ENCODE data around the gene TXNDC5.
"Not testable (repeated sequence)": the region's sequence is repeated elsewhere in the genome, so short reads cannot be mapped to it uniquely, and the experiment has no call there.

The TXNDC5 gene

GRCh38 chr6:7894262-7895124, 16.1 kb downstream of the TXNDC5 start:
- no peak for DNase-seq (ENCODE audit: low read depth)

GRCh38 chr6:7893342-7893741, 17.2 kb downstream of the TXNDC5 start:
- no peak for DNase-seq (ENCODE audit: low read depth)

- not testable (repeated sequence) for DNase-seq (ENCODE audit: low read depth)
Measured at GRCh38 chr6:7892367-7892766, 18.2 kb downstream of the TXNDC5 start.

GRCh38 chr6:7891078-7891872, 19.3 kb downstream of the TXNDC5 start:
- DNase-seq (ENCODE audit: low read depth): no peak

- DNase-seq (ENCODE audit: low read depth): no peak
Measured at GRCh38 chr6:7888587-7889357, 21.8 kb downstream of the TXNDC5 start.

- no peak for DNase-seq (ENCODE audit: low read depth)
Measured at GRCh38 chr6:7887278-7887991, 23.2 kb downstream of the TXNDC5 start.

- DNase-seq (ENCODE audit: low read depth): no peak
Measured at GRCh38 chr6:7886132-7886531, 24.5 kb downstream of the TXNDC5 start.

- no peak for DNase-seq (ENCODE audit: low read depth)
Measured at GRCh38 chr6:7883381-7883780, 27.2 kb downstream of the TXNDC5 start.

GRCh38 chr6:7882505-7883257, 27.9 kb downstream of the TXNDC5 start:
- DNase-seq (ENCODE audit: low read depth): no peak

- no peak for DNase-seq (ENCODE audit: low read depth)
Measured at GRCh38 chr6:7881765-7882500, 28.7 kb downstream of the TXNDC5 start.

GRCh38 chr6:7880718-7881107, 29.9 kb downstream of the TXNDC5 start:
- DNase-seq (ENCODE audit: low read depth): no peak

- no peak for DNase-seq (ENCODE audit: low read depth)
Measured at GRCh38 chr6:7879980-7880717, 30.4 kb downstream of the TXNDC5 start.

- DNase-seq (ENCODE audit: low read depth): no peak
Measured at GRCh38 chr6:7879579-7879978, 31.0 kb downstream of the TXNDC5 start.

GRCh38 chr6:7879043-7879442, 31.5 kb downstream of the TXNDC5 start:
- no peak for DNase-seq (ENCODE audit: low read depth)

- DNase-seq (ENCODE audit: low read depth): no peak
Measured at GRCh38 chr6:7878401-7878964, 32.1 kb downstream of the TXNDC5 start.

- no peak for DNase-seq (ENCODE audit: low read depth)
Measured at GRCh38 chr6:7868926-7869325, 41.7 kb downstream of the TXNDC5 start.

- no peak for DNase-seq (ENCODE audit: low read depth)
Measured at GRCh38 chr6:7866526-7866925, 44.1 kb downstream of the TXNDC5 start.

- DNase-seq (ENCODE audit: low read depth): no peak
Measured at GRCh38 chr6:7865781-7866180, 44.8 kb downstream of the TXNDC5 start.

- no peak for DNase-seq (ENCODE audit: low read depth)
Measured at GRCh38 chr6:7859591-7859990, 51.0 kb downstream of the TXNDC5 start.

Data from stimulated activated CD8-positive, alpha-beta memory T cell treated with anti-CD3 and anti-CD28 coated beads, Interleukin-12 subunit alpha, Interleukin-12 subunit beta, amount 100 ng/mL, for 1 hour (primary cell).